HG02870 (cell line): ENCODE results near the gene PODXL2.

Experiments
- ATAC-seq: cut with Tn5 transposase; IDR thresholded peaks from one replicate; pipeline ENCODE4 v1.9.1; 2021; ENCODE audit warnings: mild to moderate bottlenecking, moderate library complexity; ENCODE audit not compliant: unreplicated experiment

The PODXL2 gene

DNA sequence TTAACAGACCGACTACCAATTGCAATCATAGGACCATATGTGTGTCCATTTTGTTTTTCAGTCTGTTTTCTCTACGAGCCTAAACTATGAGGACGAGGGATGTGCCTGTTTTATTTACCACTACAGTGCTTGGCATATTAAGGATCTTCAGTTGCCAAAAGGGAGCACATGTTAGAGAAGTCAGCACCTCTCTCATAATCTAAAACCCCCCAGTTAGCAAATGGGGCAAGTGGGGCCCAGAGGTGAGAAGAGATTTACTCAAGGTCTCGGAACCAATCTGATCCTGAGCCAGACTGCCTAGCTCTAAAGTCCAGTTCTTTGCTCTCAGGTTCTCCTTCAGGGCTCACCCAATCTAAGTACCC, 578 bp upstream of the PODXL2 start:
- no peak for ATAC-seq

DNA sequence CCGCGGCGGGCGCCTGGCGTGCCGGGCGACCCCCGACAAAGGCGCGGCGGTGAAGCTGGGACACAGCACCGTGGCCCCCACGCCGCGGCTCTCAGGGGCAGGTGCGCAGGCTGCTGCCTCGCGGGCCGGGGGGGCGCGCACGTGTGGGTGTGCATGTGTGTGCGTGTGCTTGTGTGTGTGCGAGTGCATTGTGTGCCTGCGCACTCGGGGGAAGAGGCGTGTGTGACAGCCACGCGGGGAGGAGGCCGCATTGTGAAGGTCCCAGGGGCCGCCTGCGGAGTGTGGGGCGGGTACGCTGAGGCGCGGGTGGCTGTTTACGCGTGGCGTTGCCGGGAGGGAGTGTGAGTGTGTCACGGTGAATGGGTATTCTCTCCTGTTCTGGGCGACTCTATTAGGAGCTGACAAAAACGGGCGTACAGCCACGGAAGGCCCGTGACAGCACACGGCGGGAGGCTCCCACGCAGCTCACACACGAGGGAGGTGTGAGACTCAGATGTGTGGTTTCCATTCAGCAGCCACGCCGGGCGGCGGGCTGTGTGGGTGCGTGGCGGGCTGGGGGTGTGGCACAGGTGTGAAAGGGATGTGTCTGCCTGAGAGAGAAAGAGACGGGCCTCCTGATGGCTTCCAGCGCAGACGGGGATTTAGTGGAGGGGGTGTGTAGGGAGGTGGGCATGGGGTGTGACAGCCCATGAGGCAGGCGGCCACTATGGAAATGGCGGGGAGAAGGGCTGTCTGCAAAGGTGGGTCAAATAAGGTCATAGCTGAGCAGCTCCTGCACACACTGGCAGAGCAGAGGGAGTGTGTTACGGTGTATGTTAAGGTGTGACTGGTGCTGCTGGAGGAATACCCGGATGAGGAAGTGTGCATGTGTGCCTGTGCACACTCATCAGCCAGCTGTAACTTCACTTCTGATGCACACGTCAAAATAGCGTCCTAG, 750 bp downstream of the PODXL2 start:
- ATAC-seq = no peak

DNA sequence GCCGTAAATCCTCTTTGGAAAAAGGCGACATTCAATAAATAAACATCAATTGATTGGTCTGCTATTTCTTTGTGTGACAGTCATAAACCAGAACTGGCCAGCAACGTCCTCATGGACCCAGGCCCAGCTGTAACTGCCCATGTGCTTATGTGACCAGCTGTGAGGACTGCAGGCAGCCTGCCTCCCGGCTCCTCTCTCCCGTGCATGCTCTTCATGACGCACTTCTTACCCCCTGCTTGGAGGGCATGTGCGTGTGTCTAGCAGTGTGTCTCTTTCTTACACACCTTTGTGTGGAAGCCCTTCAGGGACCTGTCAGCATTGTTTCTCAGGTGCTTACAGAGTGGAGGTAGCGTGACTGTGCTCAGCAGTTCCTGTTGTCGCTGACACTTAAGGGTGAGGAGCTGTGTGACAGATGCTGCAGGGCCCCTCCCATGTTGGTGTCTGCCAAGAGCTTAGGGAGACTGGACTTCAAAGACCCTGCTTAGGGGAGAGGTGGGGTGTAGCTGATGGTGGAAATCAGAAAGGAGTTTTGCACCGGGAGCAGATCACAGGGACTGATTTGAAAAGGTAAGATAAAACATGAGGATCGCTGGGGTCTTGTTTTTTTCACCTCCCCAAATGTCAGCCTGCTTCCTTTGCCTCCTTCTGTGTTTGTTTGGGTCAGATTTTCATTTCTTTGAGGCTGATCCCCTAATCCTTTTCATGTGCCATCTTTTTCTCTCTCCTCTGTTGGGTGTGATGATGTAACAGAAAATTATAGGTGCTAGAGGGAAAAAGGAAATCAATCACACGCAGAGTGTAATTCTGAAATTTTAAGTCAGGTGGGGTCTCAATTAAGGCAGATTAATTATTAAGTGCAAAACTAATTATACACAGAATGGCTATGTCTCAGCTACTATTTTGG, 2.1 kb downstream of the PODXL2 start:
- ATAC-seq = no peak

DNA sequence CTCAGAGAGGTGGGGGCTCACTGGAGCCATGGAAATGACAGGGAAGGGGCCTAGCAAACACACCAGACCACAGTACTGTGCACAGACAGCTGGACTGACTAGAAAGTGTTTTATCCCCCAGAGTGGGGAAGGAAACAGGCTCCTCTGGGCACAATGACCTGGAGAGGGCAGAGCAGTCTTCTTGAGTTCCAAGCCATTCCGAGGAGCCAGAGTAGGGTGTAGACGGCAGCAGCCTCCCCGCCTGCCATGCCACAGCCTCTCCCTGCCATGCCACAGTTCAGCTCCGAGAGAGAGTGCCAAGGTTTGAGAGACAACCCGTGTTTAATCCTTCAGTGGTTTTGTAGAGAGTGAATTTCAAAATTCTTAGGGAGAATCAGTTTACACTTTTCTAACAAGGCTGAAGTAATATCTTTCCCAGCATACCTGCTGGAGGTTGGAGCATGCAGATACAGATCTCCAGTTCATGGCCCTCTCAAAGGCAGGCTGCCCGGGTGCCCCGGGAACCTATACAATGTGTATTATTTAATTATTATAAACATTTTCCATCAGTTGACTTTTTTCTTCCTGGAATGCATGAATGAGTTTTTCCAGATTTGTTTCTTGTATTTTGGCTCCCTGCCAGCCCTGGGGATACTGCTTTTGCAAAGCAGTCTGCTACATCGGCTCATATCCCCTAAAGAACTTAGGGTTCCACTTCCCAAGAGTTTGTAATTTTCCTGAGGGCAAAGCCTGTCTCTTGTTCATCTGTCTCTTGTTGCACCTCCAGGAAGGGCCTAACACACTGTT, 3.2 kb downstream of the PODXL2 start:
- no peak for ATAC-seq

DNA sequence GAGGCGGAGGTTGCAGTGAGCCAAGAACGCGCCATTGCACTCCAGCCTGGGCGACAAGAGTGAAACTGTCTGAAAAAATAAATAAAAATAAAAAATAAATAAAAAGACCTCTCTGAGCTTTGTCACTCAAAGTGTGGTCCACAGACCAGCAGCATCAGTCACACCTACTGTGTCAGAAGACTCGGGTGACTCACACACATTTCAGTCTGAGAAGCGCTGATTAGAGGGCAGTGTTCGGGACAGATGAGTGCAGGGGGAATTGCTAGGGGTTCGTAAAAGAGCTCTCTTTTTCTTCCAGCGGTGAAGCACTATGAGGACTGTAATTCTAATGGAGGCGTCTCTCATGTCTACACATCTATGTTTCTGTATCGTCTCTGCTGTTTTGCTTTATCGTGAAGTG, 5.7 kb downstream of the PODXL2 start:
- no peak for ATAC-seq

DNA sequence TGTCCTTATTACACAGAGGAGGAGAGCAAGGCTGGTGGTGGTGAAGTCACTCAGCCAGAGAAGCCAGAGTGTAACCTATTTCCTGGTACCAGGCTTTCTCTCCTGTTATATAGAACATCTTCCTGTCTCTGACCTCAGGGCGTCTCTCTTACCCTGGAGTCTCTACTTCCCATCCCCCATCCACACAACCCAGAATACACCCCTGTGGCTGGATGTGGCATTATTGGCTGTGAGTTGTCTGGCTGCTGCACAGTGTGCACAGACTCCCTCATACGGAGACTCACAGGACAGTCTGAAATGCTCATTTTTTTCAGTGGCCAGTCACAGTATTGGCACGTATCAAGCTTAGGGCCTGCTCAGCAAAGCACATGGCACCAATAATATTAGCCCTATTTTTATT, 8.6 kb downstream of the PODXL2 start:
- no peak for ATAC-seq

DNA sequence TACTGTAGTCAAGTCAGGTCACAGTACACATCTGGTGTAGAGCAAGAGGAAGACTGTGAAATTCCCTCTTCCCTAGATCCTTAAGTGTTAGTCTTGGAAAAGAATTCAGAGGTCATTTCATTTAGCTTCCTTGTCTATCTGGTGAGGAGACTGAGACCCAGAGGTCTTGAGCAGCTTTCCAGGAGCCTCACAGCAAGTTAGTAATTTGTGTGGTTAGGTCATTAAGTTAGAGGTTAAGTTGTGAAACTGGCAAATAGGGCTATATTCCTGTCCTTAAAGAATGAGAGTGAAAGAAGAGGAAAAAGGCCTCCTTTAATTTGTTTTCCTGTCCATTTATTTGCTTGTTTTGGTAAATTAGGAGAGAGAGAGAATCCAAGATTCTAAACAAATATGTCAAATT, 9.0 kb downstream of the PODXL2 start:
- ATAC-seq = no peak

DNA sequence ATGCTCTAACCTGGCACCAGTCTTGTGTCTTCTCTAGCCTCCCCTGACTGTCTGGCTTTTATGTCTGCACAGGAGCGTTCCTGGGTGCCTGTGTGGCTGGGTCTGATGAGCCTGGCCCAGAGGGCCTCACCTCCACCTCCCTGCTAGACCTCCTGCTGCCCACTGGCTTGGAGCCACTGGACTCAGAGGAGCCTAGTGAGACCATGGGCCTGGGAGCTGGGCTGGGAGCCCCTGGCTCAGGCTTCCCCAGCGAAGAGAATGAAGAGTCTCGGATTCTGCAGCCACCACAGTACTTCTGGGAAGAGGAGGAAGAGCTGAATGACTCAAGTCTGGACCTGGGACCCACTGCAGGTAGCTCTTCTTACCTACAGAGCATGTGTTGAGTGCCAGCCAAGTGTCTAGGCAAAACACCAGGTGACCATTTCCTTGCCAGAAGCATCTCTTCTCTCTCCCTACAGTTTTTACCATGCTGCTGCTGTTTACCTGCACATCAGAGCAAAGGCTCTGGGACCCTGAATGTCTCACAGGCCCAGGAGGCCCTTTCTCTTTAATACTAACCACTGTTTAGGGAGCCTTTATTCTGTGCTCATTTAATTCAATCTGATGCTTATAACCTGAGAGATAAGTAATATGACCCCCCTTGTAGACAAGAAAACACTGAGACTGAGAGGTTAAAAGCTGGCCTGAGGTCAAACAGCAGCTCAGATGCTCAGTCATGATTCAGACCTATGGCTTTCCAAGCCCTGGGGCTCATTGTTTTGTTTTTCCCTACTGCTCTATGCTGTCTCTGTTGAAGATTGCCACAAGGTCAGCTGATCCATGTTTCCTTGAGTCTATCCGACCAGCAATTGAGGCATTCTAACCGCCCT, 10.4 kb downstream of the PODXL2 start:
- no peak for ATAC-seq

DNA sequence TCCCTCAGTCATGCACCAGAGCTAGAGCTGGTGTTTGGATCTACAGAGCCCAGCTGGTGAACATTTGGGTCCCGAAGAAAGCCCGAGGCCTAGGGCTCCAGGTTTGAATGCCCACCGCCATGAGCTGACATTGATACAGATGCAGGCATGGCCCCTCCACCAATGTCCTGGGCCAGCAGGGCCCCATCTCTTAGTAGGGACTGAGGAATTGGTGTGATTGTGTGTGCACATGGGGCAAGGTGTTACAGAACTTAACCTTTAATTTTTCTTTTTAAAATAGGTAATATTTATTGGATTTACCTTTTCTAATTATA, 11.0 kb downstream of the PODXL2 start:
- no peak for ATAC-seq

DNA sequence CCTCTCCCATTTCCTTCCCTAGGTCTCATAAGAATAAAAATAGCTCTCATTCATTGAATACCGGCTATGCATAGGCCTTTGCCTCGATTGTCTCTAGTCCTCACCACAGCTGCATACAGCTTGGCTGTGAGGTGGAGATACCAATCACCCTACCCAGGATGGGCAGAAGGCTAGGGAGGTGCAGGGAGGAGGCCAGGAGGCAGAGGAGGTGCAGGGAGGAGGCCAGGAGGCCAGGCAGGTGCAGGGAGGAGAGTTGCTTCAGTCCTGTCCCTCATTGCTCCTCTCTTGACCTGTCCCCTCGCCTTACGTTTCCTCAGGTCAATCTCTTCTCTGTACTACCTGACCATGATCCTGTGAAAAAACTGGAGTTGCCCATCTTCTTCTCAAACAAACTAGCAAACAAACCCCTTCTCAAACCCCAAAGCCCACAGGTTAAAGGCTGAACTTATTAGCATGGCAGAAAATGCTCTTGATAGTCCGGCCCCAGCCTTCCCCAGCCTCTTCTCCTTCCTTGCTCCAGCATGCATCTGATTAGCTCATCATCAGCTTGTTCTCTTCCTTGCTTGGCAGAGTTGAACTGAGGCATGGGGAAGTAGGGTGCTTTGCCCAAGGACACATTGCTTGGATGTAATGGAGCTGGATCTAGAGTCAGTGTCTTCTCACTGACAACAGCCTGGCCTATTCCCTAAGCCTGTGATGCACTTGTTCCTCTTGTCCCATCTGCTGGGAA, 15.8 kb downstream of the PODXL2 start:
- ATAC-seq = no peak

DNA sequence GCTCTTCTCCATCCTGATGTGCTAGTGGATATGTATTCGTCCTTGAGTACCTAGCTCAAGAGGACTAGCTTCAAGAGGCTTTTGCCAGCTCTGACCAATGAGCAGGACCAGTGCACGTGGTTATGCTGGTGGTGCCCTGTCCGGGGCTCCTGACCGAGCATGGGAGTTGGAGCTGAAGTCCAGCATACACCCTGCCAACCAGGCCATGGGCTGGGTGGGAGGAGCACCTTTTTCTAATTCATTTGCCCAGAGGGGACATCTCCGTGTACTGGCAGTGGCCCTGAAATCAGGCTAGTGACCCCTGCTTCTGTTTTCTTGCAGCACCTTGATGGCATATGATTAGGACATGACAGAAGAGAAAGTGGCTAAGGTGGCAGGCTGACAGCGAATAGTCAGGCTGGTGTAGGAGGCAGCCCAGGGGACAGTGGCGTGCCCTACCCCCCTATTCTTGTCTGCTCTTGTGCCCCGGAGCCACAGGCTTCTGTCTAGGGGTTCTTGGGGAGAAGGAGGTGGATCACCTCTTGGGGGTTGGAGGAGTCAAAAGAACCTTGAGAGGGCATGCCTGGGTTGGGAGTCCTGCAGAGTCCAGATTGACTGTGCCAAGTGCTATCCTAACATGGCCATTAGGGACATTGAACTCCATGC, 16.5 kb downstream of the PODXL2 start:
- ATAC-seq = no peak

DNA sequence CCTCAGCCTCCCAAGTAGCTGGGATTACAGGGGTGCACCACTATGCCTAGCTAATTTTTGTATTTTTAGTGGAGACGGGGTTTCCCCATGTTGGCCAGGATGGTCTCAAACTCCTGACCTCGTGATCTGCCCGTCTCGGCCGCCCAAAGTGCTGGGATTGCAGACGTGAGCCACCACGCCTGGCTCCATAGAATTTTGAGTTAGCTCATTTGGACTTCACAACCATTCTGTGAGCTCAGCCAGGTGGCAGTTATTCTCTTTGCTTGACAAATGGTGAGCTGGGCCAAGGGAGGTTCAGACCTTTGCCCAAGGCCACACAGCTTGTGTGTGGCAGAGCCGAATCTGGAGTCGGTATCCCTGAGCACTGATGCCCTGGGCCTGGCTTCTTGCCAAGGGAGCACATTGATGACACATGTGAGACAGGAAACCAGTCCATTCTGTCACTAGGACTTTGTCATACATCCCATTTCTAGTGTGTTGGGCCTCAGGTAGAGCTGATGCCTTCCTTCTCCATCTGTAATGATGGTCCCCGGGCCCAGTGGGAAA, 17.6 kb downstream of the PODXL2 start:
- ATAC-seq = no peak

DNA sequence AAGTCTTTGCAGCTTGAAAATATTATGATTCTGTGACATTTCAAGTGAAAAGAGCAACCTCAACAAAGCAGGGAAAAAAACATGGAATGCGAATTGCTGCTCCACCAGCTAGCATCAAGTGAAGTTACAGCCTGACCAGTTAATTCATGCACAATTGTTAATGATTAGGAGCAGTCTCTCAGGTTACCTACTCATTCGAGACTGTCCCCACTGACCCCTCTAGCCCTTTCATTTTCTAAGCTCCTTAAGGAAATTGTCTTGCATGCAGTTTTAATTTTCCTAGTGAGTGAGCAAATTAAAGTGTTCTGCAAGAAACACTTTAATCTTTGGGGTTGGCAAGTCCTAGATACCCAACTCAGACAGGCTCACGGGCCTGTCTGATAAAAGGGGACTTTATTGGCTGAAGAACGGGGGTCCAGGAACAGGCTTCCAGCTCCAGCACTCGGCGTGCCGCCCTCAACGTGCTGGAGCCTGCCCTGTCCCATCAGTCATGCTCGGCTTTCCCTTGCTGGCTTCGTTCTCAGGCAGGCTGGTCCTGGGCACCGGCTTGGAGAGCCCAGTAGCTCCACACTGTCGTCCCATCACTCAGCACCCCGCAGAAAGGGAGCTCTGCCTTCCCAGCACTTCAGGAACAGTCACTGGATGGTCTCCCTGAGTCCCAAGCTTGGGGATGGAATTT, 18.3 kb downstream of the PODXL2 start:
- no peak for ATAC-seq

DNA sequence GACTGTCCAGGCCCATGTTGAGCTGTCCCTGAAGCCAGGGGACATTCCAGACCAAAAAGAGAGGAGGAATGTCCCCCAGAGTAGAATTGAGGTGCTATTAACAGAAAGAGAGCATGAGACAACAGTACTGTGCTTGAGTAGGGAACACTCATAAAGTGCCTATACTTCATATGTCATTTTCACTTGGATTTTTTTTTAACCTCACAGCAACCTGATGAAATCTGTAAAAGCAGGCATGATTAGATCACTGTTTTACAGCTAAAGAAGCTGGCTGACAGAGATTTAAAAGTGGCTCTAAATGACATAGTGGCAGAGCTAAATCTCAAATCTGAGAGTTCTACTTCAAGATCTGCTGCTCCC, 18.8 kb downstream of the PODXL2 start:
- no peak for ATAC-seq

DNA sequence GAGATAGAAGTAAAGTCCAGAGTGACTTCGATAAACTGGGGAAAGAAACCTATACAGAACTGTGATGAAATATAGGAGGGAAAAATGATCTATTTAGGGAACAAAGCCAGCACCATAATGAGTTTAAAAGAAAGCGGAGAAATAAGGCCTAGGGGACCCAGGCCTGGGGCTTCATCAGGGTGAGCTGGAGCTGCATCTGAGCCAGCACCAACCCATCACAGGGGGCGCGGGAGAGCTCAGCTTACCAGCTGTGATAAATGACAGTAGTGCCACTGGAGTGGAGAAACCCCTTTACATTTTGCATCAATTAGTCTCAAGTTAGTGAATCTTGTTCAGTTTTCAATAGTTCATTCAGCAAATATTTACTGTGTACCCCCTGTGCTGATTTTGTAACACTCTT, 21.3 kb downstream of the PODXL2 start:
- no peak for ATAC-seq

DNA sequence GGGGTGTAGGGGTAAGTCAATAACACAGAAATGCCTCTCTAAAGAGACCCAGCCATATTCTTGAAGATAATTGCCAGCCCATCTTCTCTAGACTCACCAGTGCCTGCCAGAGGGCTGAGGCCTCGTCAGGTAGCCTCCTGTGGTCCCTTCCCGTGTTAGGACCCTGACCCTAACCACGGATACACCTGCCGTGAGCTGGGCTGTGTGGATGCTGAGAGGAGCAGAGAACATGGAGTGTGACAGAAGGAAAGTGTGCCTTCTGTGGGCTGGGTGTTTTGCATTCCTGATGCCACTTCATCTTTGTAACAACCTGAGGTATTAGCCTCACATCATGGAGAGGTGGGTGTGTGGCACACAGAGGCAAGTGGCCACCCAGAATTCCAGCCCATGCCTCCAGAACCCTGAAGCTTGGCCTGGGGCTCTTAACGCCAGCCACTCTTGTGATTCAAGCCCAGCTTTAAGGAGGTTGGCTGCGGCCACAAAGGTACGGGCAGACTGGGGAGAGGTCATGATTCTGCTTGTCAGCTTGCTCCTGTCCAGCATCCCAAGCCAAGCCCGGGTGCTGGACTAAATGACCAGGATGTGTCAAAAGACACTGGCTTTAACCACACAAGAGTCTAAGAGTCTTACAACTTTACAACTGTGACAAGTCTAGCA, 22.7 kb downstream of the PODXL2 start:
- no peak for ATAC-seq

DNA sequence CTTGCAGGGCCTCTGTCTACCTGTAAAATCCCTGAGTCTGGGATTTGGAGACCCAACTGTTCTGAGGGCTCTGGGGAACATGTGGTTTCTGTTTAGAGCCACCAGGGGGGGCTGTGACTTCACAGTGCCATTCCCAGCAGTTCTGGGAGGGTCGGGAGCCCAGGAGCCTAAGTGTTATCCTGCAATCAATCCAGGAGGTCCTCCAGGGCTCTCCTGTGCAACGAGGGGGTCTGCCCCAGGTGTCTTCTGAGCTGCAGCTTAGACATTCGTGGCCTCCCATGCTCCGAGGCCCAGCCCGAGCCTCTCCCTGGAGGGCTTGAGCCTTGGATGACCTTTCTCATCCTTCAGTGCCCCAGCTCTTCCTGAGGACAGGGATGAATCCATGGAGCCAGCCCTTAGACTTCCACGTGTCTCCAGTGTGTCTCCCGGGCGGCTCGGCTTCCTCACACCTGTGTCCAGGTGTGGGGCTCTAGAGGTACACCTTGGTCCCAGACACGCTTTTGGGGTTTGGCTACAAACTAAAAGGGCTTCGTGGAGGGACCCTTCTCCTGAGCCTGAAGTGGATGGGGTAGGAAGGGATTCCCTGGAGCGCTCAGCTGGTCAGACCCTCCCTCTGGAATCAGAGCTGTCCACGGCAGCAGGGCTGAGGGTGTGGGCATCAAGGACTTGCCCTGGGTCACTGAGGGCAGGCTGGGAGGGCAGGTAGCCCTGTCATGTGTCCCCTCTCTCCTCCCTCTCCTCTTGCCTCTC, 23.4 kb downstream of the PODXL2 start:
- no peak for ATAC-seq
